ENCODE measurements around the gene SELENOO. TPM values are rescaled to one million over a fixed set of nuclear protein-coding genes. Genes with fewer than 3 reads are reported as not detected.
"Not testable (repeated sequence)": the region's sequence is repeated elsewhere in the genome, so short reads cannot be mapped to it uniquely, and the experiment has no call there.

The SELENOO gene
- total RNA-seq (2014; rRNA removed; shearing (Covaris generic)) = 19.1 and 20.5 TPM in 2 replicates

GRCh38 chr22:50200461-50201190 lies at the start of gene SELENOO:
SELENOO (plus strand) TSS chr22:50201011; CDS start chr22:50201037, 26 bp downstream.
- DNase-seq (ENCODE audit: low read depth) = peak; percentile 89

GRCh38 chr22:50151571-50152537 lies 49.0 kb upstream of the SELENOO start:
- no peak for DNase-seq (ENCODE audit: low read depth)

- no peak for DNase-seq (ENCODE audit: low read depth)
Observed at GRCh38 chr22:50153056-50153755, 47.6 kb upstream of the SELENOO start.

GRCh38 chr22:50153756-50154140 lies 47.1 kb upstream of the SELENOO start:
- no peak for DNase-seq (ENCODE audit: low read depth)

- no peak for DNase-seq (ENCODE audit: low read depth)
Observed at GRCh38 chr22:50157709-50158375, 43.0 kb upstream of the SELENOO start.

GRCh38 chr22:50160947-50161346 lies 39.9 kb upstream of the SELENOO start:
- no peak for DNase-seq (ENCODE audit: low read depth)

GRCh38 chr22:50161508-50162390 lies 39.1 kb upstream of the SELENOO start:
- no peak for DNase-seq (ENCODE audit: low read depth)

- DNase-seq (ENCODE audit: low read depth) = no peak
Observed at GRCh38 chr22:50162391-50162956, 38.3 kb upstream of the SELENOO start.

- DNase-seq (ENCODE audit: low read depth) = no peak
Observed at GRCh38 chr22:50165436-50166123, 35.2 kb upstream of the SELENOO start.

GRCh38 chr22:50167689-50168489 lies 32.9 kb upstream of the SELENOO start:
- no peak for DNase-seq (ENCODE audit: low read depth)

GRCh38 chr22:50168490-50169180 lies 32.2 kb upstream of the SELENOO start:
- DNase-seq (ENCODE audit: low read depth) = not testable (repeated sequence)

GRCh38 chr22:50169181-50169759 lies 31.5 kb upstream of the SELENOO start:
- DNase-seq (ENCODE audit: low read depth) = no peak

GRCh38 chr22:50169774-50170341 lies 31.0 kb upstream of the SELENOO start:
- peak; percentile 51 for DNase-seq (ENCODE audit: low read depth)

GRCh38 chr22:50170453-50171318 lies 30.1 kb upstream of the SELENOO start, which contains the start of gene PANX2:
PANX2 (plus strand) TSS chr22:50170731; CDS start chr22:50170731, 0 bp downstream.
- DNase-seq (ENCODE audit: low read depth) = peak; percentile 46

- no peak for DNase-seq (ENCODE audit: low read depth)
Observed at GRCh38 chr22:50171319-50171964, 29.4 kb upstream of the SELENOO start.
